UCSD-AML1 (cell line): ENCODE data around the gene DOCK1.

ENCODE experiments used
- DNase-seq: peaks from one replicate; lab custom pipeline; 2025; ENCODE audit not compliant: unreplicated experiment; lab: John Stamatoyannopoulos, UW

The DOCK1 gene

DNA sequence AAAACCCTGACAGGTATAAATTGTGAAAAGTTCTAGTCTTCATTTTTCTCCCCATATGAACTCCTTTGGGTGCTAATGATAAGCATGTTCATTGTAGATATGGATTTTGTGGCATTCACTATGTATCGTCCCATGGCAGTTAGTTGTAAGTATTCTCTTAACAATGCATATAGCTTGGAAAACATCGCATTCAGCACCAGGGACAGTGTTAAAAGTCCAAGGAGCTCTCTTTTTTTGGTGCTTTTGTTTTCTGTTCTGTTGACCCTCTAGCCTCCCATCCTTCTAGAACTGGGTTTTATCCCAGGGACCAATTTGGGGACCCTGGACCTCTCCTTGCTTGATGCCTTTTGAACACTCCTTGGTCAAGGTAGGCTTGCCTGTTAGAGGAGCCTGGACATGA, 253.4 kb downstream of the DOCK1 start:
- DNase-seq = no peak

DNA sequence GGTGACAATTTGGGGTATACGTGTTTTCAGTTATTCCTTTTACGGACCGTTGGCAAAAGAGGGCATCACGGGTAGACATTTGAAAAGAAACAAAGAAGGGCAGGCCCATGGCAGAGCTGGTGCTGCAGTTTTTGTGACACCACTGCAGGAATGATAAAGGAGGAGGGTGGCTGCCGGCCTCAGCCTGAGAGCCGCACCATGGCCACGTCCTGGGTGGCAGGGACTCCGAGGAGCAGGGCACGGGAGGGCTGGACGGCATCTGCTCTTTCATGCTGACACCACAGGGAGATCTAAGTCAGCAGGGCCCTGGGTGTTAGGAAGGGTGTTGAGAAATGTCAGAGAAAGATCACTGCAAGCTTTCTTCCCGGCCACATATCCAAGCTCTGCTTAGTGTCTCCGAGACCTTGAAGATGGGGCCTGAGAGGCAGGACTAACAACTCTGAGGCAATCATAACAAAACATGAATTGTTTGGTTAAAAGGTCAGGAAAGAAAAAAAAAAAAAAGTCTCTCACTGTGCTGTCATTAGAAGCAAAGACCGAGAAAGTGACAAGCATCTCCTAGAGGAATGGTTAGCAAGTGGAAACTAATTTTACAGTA, 254.5 kb downstream of the DOCK1 start:
- DNase-seq = no peak

DNA sequence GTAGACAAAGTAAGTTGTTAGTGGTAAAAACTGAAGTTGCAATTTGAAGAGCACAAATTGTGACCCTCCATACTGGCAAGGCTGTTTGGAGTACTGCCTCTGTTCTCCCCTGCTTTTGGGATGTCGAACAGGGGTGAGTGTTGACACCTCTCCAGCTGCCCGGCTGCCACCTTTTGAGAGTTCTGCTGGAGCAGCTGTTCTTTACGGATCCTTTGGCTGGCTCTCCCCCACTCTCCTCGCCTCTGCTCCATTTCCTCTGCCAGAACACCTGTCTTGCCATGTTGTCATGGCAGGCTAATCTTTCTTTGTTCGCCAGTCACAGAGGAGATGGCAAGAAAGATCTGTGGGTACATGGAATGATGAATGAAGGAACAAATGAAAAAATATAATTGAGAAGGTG, 256.3 kb downstream of the DOCK1 start:
- DNase-seq = no peak

DNA sequence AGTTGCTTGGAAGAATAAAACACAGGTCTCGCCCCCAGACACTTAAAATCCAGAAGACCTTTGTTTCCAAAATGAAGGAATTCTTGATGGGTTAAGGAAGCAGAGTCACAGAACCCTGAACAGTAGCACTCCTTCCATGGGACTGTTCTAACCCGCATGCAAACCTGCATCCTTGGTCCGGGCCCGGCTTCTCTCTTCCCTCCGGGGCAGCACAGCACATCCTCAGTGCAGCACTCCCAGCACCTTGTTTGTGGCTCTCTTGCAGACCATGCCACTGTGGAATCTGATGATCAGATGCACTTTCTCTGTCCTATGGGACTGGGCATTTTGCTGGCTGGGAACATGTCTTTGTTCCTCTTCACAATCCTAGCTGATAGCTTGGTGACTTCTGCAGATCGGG, 257.6 kb downstream of the DOCK1 start:
- no peak for DNase-seq

DNA sequence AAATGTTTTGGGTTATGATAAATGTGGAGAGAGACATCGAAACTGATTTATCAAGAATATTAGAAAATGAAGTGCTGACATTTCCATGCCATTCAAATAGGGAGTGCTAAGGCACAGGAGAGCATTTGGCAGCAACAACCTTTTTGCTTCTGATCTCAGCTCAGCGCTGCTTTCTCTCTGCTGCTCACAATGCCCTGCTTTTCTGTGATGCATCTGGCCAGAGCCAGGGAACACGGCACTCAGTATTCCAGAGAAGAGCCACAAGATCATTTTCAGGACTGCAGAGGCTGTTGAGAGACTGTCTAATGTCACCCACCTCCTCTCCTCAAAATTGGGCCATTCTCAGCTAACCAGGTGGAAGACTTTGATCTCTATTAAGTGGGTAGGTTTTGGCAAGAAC, 263.0 kb downstream of the DOCK1 start:
- DNase-seq = no peak

DNA sequence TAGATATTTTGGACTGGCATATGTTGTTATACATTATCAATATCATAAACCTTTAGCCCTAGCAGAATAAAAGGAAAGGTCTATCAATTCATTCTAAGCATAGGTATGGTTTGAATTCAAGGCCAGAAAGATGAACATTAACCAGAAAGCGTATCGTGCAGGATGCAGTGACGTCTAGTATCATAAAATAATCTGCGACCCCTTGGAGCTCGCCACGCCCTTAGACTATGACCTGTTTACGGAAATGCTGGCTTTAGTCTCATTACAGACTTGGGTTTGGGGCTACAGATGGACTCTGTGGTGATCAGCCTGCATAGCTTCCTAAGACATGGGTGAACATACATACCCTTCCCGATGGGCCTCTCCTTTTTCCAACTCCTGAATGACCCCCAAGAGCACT, 269.6 kb downstream of the DOCK1 start:
- no peak for DNase-seq

DNA sequence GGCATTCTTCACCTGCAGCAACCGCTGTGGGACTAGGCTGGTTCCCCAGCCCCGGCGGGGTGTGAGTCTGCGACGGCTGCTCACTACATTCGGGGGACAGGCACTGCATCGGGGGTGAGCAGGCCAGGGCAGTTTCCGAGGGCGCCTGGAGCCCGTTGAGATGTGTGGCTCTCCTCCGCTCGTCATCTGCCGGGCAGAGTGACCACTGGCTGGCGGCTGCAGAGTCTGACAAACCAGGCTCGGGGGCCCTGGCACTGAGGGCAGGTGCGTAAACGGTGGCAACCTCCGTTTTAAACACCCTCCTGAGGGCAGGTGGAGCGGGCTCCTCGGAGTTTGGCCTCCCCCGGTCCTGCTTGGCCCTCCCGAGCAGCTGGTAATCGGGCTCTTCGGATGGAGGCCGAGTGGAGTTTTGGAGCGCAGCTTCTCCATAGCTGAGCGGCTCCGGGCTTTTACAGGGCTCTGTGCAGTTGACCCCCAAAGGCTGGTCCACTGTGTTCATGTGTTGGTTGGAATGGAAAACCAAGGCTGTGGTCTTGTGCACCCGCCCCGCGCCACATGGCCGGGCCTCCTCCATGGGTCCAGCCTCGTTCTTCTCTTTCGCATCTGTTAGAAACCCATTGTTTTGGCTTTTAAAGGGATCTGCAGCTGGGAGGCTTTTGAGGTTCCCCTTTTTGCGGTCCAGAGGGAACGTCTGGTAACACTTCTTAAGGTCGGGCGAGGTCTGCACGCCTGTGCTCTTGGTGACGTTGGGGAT, 270.3 kb downstream of the DOCK1 start:
- no peak for DNase-seq

DNA sequence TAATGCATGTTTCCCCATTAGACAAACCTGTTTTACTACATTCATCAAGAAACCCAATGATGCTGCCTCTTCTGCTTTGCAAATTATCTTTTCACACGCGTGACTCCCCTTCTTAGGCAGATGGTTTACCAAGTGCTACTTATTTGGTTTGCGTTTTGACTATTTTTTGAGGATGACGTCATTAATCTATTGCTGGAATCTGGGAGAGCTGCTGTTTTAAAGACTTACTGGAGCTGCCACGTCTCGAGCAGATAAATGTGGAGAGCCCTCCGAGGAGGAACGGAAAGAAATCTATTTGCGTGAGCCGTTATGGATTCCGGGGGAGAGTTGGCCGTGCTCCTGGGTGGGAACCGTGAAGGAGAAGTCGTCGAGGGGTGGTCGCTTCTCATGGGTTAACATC, 271.4 kb downstream of the DOCK1 start:
- no peak for DNase-seq

DNA sequence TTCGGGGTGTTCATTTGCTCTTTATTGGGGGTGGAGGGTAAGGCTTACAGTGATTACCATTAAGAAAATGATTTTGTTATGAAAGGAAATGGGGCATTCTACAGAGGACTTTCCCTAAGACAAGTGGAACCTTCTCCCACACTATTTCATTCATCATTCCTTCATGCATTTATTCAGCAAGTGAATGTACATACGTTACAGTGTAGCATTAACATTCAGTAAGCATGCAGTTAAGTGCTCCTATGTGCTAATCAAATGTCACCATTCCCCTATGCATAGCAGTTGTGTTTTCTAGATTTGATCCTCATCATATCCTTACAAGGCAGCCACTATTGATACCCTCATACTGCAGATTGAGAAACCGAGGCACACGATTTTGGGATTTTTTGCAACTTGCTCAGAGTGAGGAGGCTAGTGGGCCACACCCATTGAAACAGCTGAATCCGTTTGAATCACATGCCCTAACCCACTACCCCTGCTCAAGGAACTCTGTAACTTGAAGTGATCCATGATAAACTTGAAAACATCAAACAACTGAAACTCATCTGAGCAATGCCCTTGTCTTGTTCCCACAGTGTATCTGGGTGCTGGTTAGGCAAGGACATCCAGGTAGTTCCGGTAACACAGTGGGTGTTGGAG, 274.5 kb downstream of the DOCK1 start:
- DNase-seq = no peak

DNA sequence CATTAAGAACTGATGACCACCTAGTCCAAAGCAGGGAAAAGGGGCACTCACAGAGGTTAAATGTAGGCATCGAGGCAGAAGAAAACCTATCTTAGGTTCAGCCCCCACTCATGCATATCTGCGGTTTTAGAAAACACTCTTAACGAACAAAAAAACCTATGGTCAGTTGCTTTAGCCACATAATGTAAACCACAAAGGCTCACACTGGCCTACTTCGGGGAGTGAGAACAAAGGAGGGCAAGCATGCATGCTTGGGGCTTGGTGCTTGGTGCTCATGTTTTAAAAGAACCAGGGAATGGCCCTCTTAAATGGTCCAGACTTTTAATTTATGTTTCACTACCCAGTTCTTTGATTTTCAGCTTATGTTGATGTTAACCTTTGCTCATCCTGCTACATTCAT, 276.9 kb downstream of the DOCK1 start:
- DNase-seq = no peak

DNA sequence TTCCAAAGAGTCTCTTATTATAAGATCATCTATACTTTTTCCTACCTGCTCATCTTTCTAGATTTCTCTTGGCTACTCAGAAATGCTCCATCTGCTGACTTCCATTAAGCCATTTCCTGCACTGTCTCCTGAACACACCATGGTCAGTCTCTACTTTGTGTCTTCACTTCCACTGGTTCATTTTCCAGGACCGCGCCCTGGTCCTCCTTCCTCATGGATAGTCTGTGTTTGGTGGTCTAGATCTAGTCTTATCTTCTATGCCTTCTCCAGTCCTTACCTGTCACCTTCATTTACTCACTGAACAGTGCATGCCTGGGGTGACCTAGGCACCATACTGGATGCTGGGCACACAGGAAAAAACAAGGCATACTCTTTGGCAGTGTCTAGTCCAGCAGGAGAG, 279.4 kb downstream of the DOCK1 start:
- DNase-seq = no peak

DNA sequence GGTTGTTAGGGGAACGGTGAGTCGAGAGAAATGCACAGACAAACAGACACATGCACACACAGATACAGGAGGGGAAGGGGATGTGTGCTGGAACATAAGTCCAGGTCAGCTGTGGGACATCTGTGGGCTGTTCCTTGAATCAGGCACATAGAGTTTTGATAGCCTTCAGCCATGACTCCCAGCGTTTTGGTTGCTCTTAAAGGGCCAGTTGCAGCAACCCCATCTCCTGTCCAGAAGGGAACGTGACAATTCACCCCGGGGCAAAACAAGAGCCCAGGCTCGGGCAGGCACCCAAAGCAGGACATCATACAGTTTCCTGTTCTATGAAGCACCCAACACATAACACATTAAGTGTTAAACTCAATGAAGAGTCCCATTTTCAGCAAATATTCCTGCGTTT, 281.6 kb downstream of the DOCK1 start:
- no peak for DNase-seq

DNA sequence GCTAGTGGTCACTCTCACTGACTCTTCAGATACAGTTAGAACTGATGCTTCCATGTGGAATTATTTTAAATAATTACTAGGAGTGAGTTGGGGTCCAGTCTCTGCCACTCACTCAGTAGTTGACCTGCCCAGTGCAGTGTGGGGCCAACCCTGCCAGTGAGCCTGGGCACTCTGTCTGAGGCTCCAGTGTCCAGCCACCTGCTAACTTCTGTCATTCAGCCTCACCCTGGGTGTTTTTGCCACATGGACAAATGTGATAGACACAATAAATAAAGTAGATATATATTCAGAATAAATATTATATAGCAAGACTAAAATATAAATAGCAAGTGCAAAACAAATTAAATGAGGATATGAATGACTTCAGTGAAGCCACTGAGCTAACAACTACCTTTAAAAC, 284.0 kb downstream of the DOCK1 start:
- no peak for DNase-seq

DNA sequence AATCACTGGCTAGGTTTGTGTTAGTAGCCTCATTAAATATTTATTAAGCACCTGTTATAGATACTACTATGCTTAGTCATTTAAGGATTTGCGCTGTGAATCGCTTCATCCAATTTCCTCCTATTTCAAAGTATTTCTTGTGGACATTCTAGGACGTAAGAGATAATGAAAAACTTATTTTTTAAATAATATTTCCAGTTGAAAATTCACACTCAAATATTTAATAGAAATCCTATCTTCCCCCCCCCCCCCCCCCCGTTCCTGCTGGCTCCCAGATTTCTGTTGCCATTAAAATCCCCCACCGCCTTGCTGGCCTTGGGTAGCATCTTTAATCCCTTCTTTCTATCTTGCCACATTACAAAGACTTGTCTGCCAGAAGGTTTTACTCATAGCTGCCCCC, 285.2 kb downstream of the DOCK1 start:
- no peak for DNase-seq

DNA sequence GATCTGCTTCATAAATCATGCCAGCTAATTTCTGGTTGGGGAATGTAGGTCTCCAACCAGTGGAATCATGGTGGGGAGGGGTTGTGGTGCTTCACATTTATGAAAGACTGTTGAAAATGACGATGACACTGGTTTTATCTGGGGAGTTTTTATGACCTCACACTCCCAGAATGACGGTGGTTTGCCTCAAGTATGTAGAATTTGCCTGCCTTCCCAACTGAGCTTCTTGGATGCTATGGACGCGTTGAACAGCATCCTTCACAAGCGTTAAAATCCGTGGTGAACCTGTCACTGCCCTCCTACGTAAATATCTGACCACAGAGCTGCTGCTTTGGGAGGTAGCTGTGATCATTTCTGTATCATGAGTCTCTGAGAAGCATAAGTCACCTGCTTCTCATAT, 287.9 kb downstream of the DOCK1 start:
- no peak for DNase-seq

DNA sequence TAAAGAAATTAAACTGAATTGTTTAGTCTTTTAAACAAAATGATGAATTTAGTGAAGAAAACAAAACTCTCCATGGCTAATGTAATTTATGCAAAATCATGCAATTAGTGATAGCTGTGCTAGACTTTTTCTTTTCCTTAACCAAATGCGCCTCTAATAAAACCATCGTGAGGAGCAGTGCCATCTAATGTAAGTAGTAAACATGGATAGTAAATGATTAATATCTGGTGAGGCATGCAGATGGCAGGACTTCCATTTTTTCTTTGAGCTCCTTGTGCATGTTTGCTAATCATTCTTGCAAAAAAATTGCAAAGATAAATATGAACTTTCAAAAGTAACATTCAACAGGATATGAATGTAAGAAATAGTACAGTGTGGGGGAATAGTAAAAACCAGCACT, 288.9 kb downstream of the DOCK1 start:
- DNase-seq = no peak

DNA sequence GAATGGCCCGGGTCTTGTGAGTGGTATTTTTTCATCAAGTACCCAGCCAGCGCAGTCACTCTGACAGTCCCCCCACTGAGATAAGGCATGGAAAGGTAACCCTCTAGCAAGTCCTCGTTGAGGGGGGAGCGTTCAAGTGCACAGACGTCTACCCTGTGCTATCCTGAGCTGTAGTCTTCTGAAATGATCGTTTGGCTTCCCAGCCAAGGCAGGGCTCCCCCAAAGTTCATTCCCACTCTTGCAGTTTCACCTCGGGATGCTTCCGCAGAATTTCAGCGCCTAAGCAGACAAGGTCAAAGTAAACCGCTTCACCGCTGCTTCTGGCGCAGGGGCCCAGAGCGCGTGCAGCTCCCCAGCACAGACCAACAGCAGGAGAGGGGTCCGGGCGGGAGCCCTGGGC, 289.4 kb downstream of the DOCK1 start:
- DNase-seq = no peak

DNA sequence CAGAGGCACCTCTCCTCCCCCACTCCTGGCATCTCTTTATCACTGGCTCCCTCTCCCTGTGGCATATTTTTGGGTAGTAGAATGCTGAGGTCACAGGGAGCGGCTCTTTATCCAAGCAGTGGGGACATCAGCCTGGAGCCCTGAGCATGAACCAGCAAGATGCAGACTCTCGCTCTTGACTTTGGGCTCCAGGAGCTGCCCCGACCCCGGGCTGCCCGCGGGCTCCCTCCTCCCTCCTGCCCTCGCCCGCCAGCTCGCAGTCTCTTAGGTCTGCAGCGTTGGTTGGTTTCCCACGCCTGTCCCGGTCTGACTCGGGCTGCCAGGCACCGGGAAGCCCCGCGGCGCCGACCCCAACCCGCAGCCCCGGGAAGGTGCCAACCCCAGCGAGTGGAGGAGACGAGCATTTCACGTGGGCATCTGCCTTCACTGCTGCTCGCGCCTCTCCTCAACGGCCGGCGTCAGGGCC, 289.8 kb downstream of the DOCK1 start:
- no peak for DNase-seq

DNA sequence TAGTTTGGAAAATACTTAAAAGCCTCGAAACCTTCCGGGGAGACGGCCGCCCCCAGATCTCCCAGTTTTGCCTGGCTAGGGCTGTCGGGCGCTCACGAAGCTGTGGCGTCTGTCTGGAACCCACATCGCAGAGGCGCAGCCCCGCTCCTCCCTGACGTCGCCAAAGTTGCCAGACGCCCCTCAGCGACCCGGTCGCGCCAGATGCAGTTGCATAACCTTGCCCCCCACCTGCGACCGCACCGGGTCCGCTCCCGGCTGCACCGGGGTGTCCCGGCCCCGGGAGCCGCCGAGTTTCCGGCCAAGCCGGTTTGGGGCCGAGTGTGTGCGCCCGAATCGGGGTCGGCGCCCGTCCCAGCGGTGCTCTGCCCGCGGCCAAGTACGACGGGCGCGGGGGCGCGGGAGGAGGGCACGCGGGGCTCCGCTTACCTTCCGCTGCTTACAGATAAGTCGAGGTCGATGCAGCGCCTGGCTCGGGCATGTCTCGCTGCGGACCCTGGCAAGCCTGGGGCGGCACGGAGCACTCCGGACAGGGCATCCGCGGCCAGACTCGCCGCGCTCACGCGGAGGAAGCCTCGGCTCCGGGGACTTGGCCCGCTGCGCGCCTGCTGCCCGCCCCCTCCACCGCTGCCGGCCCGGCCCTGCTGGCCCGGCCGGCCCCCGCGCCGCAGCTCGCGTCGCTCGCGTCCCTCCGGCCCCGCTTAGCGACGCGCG, 290.5 kb downstream of the DOCK1 start:
- no peak for DNase-seq

DNA sequence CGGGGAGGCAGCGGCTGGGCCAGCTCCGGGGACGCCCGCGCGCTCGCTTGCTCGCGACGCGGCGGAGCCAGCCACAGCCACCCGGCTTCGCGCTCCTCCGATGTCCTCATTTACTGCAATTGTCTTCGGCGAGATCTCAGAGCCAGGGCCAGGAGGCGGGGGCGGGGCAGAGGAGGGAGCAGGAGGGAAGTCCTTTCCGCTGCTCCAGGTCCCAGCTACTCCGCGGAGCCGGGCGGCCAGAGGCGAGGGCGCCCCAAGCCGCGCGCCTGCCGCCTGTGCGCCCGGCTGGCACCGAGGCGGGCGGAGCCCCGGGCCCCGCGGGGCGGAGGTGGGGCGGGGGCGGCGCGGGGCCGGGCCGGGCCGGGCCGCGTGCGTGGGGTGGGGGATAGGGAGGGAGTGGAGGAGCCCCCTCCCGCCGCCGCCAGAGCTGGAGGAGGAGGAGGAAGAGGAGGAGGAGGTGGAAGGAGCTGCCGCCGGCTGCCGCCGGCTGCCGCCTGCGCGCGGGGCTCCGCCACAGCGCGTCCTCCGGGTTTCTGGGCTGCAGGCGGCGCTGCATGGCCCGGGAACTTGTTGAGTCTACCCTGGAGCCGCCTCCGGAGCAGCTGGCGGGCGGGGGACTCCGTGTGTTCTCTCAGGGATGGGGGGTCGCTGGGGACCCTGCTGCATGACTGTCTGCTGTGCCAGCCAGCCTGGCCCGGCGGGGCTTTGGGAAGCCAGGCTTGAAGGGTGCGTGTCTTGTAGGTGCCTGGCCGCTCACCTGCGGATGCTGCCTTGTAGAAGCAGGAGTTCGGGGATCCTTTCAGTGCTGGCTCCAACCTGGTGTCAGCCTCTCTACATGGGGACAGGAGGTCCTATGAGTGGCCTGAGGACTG, 291.3 kb downstream of the DOCK1 start, which contains the start of gene INSYN2A:
Gene INSYN2A, minus strand, starts transcription at position 310 of the 872 bp plus-strand sequence. CDS start 20,196 bp downstream, outside the sequence.
- no peak for DNase-seq

DNA sequence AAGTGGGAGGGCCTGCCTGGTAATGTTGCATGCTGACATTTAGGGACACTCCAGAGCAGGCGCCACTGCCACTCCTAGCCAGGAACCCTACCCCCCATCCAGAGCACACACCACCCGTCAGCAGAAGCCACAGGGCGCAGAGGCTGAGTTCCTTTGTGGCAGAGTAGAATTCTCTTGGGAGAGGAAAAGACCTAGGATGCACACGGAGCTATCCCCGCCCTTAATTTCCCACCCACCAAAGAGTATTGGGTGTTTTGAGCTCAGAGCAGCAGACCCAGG, 291.9 kb downstream of the DOCK1 start:
- DNase-seq = no peak
